ENCODE measurements around the gene ARMH3. TPM values are rescaled to one million over a fixed set of nuclear protein-coding genes. Genes with fewer than 3 reads are reported as not detected.

Gene ARMH3
- total RNA-seq, 1 donor from 2014 or later = 18.1 TPM

- no peak overlapping the region for H3K4me3 Mint-ChIP-seq (ENCODE audit: unreplicated experiment)
- H3K27ac Mint-ChIP-seq (ENCODE audit: unreplicated experiment) = no peak overlapping the region
Observed at GRCh38 chr10:101960879-101961395, 95.0 kb downstream of the ARMH3 start.

GRCh38 chr10:101959346-101959916 lies 96.5 kb downstream of the ARMH3 start:
- DNase-seq (ENCODE audit: low spot score) = no peak
- H3K4me1 Mint-ChIP-seq (ENCODE audit: low read depth) = peaks cover 20% of the 10 kb centered on the region
- TF ChIP-seq CTCF (IDR thresholded peaks at IDR 0.05) = no peak
- no peaks in the 10 kb centered on the region for H3K27me3 Mint-ChIP-seq (ENCODE audit: low read depth)
- H3K9me3 Mint-ChIP-seq (ENCODE audit: low read depth) = no peaks in the 10 kb centered on the region
- no peak overlapping the region for H3K4me3 Mint-ChIP-seq (ENCODE audit: unreplicated experiment)
- H3K27ac Mint-ChIP-seq (ENCODE audit: unreplicated experiment) = no peak overlapping the region
- peaks cover 3% of the 10 kb centered on the region for H3K36me3 Mint-ChIP-seq (ENCODE audit: low read depth)

More at GRCh38 chr10:101960879-101961395, 95.0 kb downstream of the ARMH3 start:
- H3K36me3 Mint-ChIP-seq (ENCODE audit: low read depth) = peaks cover 3% of the 10 kb centered on the region
- no peak for TF ChIP-seq CTCF (IDR thresholded peaks at IDR 0.05)
- H3K4me1 Mint-ChIP-seq (ENCODE audit: low read depth) = peaks cover 24% of the 10 kb centered on the region
- H3K9me3 Mint-ChIP-seq (ENCODE audit: low read depth) = no peaks in the 10 kb centered on the region
- no peaks in the 10 kb centered on the region for H3K27me3 Mint-ChIP-seq (ENCODE audit: low read depth)
- DNase-seq (ENCODE audit: low spot score) = no peak

GRCh38 chr10:101958691-101959090 lies 97.3 kb downstream of the ARMH3 start:
- no peak for TF ChIP-seq CTCF (IDR thresholded peaks at IDR 0.05)
- H3K4me1 Mint-ChIP-seq (ENCODE audit: low read depth) = peaks cover 20% of the 10 kb centered on the region
- DNase-seq (ENCODE audit: low spot score) = no peak
- H3K36me3 Mint-ChIP-seq (ENCODE audit: low read depth) = peaks cover 8% of the 10 kb centered on the region
- H3K9me3 Mint-ChIP-seq (ENCODE audit: low read depth) = no peaks in the 10 kb centered on the region
- no peak overlapping the region for H3K4me3 Mint-ChIP-seq (ENCODE audit: unreplicated experiment)
- no peak overlapping the region for H3K27ac Mint-ChIP-seq (ENCODE audit: unreplicated experiment)
- H3K27me3 Mint-ChIP-seq (ENCODE audit: low read depth) = no peaks in the 10 kb centered on the region

- TF ChIP-seq CTCF (IDR thresholded peaks at IDR 0.05) = no peak
- Mint-ChIP-seq H3K27me3 (ENCODE audit: low read depth) (no peaks in the 10 kb centered on the region), H3K4me1 (ENCODE audit: low read depth) (peaks cover 13% of the 10 kb centered on the region), H3K9me3 (ENCODE audit: low read depth) (peaks cover 3% of the 10 kb centered on the region), H3K4me3 (ENCODE audit: unreplicated experiment) (no peak overlapping the region), H3K36me3 (ENCODE audit: low read depth) (peaks cover 19% of the 10 kb centered on the region), H3K27ac (ENCODE audit: unreplicated experiment) (no peak overlapping the region)
- no peak for DNase-seq (ENCODE audit: low spot score)
Observed at GRCh38 chr10:101956898-101957297, 99.1 kb downstream of the ARMH3 start.

GRCh38 chr10:101956117-101956516 lies 99.9 kb downstream of the ARMH3 start:
- Mint-ChIP-seq H3K36me3 (ENCODE audit: low read depth) (peaks cover 19% of the 10 kb centered on the region), H3K27ac (ENCODE audit: unreplicated experiment) (no peak overlapping the region), H3K9me3 (ENCODE audit: low read depth) (peaks cover 3% of the 10 kb centered on the region), H3K4me3 (ENCODE audit: unreplicated experiment) (no peak overlapping the region), H3K4me1 (ENCODE audit: low read depth) (peaks cover 6% of the 10 kb centered on the region), H3K27me3 (ENCODE audit: low read depth) (no peaks in the 10 kb centered on the region)
- no peak for DNase-seq (ENCODE audit: low spot score)
- TF ChIP-seq CTCF (IDR thresholded peaks at IDR 0.05) = no peak
